GM19452 (cell line): ENCODE data around the gene PRAC2.
"Not testable (repeated sequence)": the region's sequence is repeated elsewhere in the genome, so short reads cannot be mapped to it uniquely, and the experiment has no call there.

Experiments
- ATAC-seq: cut with Tn5 transposase; IDR thresholded peaks from one replicate; pipeline ENCODE4 v1.9.1; 2021; ENCODE audit not compliant: unreplicated experiment

PRAC2 gene

DNA sequence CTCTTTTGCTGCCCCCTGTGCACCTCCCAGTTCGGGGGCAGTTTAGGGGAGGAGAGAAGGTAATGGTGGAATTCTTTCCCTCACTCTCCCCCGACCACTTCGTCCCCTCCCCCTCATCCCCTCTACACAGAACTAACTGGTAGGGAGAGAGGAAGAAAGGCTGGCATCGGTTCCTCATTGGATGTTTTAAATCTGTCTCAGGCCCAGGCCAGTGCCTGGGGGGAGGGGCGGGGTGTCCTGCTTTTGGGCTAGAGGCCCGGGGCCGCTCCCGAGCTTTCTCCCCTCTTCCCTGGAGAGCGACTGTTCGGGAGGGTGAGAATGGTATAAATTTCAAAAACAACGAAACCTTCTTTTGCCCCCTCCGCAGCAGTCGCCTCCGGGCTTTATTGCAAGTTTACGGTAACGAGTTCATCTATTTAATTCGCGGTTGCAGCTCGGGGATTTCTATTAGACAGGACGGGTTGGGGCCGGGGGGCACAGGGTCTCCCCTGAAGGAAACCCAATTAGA lies at the start of gene PRAC2:
Gene PRAC2, plus strand, starts transcription at position 271 of the 508 bp plus-strand sequence. CDS start 1,226 bp downstream, outside the sequence.
- no peak for ATAC-seq

DNA sequence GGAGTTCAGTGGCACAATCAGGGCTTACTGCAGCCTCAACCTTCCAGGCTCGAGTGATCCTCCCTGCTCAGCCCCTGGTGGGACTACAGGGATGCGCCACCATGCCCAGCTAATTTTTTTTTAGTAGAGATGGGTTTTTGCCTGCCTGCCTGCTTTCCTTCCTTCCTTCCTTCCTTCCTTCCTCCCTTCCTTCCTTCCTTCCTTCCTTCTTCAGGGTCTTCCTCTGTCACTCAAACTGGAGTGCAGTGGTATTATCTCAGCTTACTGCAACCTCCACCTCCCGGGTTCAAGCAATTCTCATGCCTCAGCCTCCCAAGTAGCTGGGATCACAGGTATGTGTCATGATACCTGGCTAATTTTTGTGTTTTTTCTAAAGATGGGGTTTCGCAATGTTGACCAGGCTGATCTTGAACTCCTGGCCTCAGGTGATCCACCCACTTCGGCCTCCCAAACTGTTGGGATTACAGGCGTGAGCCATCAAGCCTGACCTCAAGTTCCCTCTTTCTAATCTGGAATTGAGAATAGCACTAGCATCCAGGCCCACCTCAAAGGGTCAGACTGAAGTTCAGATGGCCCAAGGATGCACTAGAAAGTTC lies 45.9 kb upstream of the PRAC2 start:
- no peak for ATAC-seq

DNA sequence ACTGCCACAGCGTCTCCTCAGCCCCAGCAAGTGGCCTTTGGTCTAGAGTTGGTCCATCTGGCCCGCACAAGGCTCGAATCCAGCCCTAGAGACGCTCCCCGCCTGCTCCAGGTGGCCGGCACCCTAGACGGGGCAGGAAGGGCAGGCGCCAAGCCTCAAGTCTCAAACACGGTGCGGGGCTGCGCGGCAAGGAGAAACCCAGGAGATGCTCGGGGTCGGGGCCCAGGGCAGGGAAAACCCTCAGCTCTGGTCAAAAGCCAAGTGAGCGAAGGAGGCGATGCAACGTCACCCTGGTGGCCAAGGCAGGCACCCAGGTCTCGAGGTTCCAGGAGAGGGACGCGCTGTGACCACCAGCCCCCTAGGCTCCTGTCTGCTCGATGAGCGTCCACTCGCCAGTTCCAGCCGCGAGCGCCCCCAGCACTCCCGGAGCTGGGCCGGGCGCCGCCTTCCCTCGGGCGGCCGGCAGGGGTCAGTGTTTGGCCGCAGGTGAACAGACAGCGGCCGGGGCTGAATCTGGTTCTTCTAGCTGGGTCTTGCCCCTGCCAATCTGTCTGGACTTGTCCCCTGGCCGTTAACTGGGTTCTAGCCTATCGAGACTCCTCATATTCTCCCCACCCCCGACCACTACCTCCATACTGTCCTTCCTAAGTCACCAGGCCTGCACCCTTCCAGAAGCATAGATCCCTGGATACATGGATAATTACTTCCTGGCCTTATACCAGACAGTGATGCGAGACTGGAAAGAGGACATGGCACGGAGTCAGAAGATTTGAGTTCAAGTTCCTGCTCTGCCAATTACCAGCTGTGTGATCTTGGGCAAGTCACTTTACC lies 44.6 kb upstream of the PRAC2 start:
- peak; percentile 60 for ATAC-seq

DNA sequence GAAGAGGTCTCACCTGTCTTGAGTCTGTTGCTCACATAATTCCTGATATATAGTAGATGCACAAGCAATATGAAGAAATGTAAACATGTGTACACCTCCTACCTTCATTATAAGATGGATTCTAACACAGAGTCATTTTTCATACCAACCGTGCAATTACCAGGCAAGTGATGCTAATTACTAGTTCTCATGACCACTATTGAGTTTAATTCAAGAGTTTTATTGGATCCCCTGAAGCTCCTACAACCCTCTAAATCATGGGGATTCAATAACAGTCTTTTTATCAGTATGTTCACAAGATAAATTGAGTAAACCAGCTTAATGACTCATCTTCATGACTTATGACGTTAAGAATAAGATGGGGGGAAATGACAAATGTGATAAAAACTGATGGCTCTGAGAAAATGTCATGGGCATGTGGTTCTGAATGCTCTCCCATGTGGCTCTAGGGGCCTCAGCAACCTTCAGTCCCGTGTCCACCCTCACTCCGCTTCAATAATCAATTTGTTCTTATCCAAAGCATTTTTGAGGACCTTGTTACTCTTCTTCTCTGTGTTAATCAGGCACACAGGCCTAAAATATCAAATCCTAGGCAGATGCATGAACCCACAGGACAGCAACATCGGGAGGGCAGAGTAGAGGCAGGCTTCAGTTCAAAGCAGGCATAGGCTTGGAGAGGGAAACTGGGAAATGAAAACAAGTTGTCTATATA lies 43.4 kb upstream of the PRAC2 start:
- no peak for ATAC-seq

DNA sequence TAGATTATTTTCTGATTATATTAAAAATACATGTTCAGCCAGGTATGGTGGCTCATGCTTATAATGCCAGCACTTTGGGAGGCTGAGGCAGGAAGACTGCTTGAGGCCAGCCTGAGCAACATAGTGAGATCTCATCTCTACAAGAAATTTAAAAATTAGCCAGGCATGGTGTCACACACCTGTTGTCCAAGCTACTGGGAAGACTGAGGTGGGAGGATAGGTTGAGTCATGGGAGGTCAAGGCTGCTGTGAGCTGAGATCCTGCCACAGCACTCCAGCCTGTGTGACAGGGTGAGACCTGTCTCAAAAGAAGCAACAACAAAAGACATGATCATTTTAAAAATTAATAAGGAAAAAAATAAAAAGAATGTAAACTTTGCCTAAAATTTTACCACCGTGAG lies 41.4 kb upstream of the PRAC2 start:
- ATAC-seq: no peak

DNA sequence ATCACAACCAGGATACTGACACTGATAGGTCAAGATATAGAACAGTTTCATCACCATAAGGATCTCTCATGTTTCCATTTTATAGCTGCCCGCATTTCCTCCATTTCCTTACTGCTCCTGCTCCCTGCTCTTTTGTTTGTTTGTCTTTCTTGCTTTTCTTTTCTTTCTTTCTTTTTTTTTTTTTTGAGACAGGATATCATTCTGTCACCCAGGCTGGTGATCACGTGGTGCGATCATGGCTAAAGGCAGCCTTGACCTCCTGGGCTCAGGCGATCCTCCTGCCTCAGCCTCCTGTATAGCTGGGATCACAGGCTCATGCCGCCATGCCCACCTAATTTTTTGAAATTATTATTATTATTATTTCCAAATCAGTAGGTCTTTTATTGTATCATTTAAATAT lies 32.3 kb upstream of the PRAC2 start:
- no peak for ATAC-seq

DNA sequence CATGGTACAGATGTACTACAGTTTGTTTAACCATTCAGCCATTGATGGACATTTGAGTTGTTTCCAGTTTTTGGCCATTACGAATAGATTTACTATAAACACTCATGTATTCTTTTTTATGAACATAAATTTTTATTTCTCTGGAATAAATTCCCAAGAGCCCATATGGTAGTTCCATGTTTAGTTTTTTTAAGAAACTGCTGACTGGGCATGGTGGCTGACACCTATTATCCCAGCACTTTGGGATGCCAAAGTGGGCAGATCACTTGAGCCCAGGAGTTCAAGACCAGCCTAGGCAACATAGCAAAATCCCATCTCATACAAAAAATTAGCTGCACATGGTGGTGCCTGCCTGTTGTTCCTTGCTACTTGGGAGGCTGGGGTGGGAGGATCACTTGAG lies 30.9 kb upstream of the PRAC2 start:
- no peak for ATAC-seq

DNA sequence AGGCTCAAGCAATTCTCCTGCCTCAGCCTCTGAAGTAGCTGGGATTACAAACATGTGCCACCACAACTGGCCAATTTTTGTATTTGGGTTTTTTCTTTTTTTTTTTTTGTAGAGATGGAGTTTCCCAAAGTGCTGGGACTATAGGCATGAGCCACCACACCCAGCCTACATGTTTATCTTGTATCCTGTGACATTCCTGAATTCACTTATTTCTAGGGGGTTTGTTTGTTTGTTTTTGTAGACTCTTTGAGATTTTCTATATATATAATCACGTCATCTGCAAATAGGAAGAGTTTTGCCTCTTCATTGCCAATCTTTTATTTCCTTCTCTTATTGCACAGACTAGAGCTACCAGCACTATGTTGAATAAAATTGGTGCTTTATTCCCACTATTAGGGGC lies 29.8 kb upstream of the PRAC2 start:
- ATAC-seq: no peak

DNA sequence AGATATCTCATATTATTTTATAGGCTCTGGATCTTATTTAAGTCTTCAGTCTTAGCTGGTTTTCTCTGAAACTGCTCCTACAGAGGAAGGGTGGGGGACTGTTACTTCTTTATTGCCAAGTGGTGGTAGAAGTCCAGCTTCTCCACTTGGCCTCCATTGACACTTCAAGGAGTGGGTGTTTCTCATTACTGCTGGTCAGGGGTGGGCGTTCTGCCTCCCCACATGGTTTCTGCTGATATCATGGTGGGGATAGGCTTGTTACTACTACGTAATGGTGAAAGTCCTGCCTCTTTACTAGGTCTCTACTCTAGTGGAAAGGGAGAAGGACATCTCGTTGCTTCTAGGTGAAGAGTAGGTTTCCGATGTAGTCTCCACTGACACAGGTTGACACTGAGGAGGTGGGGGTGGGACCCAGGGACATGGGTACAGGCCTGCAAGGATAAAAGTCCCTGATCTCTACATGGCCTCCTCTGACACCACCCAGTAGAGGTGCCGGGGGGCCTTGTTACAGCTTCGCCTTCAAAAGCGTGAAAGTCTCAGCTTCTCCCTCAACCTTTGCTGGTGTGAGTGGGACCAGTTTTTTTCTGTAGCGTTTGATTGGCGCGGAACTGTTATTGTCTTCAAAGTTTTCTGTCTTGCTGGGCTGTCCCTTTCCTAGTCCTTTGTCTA lies 21.0 kb upstream of the PRAC2 start:
- no peak for ATAC-seq

DNA sequence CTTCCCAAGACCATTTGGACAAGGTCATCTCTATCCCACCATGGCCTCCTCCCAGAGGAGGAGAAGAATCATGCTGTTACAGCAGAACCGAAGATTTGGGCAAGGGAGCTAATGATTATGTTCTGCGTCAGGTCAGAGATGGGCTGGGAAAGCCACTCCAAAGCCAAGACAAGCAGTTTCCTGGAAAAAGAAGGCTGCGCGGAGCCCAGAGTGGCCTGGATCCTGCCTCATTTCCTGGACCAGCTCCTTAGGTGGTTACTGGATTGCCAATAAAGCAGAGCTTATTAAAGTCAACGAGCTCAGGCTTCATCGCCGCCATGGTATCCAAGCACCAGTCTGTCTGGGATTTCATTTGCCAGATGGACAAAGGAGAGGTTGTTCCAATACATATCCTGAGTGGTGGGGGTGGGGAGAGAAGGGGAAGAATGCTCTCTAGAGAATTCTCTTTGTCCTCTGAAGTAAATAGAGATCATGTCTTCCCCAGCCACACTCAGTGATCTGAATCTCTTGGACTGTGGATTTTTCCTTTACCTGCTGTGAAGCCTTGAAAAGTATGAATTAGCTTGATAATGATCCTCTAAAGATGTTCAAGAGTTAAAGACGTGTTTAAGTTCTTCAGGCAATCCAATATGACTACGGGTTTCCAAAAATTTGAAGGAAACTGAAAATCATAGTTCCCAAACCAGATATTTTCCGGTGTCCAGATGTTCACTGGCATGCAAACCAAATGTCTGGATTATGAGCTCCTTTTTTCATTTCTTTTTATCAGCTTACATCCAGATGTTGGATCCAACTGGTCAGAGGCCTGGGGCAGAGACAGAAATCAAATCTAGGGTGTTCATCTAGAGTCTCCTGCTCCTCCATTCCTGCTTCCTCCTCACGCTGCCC lies 18.4 kb upstream of the PRAC2 start:
- no peak for ATAC-seq

DNA sequence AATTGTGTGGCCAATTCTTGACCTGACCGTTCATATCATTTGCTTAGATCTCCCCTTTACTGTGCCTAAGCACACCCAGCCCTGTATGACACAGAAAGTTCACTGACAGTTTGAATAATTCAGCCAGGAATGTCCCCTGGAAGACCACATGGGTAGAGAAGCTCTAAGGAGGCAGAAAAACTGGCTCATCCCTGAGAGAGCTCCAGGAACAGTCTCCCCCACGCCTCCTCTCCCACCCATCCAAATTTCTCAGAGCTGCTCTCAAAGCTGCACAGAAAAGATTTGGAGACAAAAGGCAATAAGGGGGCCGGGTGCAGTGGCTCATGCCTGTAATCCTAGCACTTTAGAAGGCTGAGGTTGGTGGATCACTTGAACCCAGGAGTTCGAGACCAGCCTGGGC lies 11.9 kb upstream of the PRAC2 start:
- no peak for ATAC-seq

DNA sequence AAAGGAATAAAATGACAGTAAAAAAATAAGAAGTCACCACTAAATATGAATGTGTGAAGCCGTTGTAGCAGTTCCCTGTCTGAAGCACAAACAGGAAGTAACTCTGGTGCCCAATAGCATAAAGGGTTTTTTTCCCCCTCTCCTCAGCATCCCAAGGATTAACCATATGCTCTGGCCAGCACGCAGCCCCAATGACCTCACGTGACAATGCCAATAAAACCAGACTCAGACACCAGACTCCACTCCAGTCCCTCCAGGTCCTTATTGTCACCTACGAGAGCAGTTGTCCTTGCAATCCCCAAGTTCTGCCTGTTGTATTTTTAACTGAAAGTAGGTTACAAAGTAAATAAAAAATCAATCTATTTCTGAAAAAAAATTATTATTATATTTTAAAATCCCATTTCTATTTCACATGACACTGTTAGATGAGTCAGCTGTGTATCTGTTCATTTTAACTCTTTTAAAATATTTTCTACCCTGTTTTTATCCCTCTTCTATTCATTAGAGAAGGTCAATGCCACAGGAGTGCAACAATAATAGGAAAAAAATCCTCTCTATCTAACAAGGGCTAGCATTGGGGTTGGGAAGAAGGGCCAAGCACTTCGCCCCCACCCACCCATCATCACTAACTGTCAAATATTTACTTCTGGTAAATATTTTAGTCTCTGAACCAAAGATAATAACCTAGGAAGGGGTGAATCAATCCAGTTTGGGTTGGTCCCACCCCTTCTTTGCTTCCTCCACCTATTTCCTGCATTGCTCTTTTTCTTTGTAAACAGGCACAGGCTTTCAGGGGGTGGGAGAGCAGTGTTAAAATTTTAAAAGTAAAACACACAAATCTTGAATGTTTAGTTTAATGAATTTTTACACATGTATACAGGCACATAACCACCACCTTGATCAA lies 7.2 kb upstream of the PRAC2 start:
- no peak for ATAC-seq

DNA sequence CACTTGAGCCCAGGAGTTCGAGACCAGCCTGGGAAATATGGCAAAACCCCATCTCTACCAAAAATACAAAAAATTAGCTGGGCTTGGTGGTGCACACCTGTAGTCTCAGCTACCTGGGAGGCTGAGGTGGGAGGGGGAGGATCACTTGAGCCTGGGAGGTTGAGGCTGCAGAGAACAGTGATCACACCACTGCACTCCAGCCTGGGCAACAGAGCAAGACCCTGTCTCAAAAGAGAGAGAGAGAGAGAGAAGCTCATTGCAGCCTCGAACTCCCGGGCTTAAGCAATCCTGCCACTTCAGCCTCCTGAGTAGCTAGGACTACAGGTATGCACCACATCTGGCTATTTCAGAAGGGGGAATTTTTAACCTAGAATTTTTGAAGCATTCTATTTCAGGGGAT lies 6.4 kb upstream of the PRAC2 start:
- ATAC-seq: not testable (repeated sequence)

DNA sequence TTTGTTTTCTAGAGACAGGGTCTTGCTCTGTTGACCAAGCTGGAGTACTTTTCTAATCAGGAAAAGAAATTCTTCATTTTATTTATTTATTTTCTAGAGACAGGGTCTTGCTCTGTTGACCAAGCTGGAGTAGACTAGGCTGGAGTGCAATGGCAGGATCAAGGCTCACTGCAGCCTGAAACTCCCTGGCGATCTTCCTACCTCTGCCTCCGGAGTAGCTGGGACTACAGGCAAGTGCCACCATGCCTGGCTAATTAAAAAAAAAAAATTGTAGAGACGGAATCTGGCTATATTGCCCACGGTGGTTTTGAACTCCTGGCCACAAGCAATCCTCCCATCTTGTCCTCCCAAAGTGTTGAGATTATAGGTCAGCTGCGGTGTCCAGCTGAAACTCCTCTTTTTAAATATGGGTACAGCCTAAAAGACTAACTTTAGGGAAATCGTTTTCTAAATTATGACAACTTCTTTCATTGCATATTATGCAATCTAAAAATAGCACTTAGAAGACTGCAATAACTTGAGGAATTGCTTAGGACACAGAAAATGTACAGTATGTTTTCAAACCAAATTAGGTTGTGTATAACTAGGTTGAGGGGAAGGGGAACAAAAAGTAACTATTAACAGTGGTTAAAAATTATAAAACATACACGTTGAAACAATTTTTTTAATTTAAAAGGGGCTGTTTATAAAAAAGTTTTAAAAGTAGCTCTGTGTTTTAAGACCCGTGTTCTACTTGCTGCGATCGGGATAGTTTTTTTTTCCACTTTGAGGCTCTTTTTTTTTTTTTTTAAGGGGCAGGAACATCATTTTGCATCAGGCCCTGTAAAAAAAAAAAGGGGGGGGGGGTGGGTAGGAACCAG lies 5.4 kb upstream of the PRAC2 start:
- no peak for ATAC-seq

DNA sequence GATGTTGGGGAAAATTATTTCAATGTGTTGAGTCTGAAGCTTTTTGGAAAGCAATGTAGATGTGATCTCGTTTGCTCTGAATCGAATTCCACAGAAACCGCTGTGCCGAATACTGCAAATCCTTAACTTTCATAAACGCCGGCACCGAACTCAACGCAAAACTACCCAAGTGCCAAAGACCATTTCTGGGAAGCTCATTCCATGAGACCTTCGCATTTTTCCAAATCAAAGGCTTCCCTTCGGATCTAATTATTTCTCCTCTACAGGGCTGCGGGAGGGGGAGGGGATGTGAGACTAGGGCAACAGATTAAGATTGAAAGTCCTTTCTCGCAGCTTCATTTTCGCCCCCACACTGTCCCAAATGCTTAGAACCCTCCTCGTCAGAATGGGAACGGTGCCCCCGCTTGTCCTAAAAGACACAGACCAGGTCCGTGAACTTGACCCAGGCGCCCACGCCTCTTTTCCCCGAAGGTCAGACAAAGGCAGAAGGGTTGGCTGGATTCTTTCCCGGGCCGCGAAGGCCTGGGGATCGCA lies 4.7 kb upstream of the PRAC2 start:
- no peak for ATAC-seq

DNA sequence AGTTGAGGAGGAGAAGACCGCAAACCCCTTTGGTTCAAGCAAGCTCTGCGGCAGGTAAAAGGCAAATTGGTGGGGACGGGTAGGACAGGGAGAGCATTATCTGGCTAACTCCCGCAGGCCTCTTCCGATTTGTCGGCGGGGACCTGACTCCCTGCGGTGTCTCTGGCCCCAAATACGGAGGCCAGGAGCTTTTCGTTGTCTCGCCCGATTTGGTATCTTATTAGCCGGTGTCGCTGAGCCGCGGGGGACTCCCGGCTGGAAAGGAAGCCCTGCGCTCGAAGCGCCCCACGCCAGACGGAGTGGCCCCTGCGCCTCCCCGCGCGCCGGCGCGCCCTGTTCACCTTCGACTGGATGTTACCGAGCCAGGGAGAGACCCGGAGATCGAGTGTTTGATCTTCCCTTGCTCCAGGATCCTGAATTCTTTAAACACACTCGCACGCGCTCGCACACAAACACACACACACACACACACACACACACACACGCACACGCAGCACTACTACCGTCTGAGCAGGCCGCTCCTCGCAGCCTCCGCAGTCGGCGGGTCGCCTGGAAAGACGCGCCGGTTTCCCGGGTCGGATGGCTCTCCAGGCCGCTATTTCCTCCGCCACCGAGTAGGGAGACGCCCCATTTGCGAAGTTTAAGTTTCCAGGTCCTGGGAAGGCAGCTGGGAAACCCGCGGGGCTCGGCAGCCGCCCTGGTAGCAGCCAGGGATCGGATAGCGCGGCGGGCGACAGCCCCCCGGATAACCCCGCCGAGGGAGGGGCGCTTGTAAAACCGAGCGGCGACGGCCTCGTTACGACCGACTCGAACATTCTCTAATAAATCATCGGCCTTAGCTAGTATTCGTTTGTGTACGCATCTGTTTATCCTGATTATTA lies 4.0 kb upstream of the PRAC2 start:
- no peak for ATAC-seq

DNA sequence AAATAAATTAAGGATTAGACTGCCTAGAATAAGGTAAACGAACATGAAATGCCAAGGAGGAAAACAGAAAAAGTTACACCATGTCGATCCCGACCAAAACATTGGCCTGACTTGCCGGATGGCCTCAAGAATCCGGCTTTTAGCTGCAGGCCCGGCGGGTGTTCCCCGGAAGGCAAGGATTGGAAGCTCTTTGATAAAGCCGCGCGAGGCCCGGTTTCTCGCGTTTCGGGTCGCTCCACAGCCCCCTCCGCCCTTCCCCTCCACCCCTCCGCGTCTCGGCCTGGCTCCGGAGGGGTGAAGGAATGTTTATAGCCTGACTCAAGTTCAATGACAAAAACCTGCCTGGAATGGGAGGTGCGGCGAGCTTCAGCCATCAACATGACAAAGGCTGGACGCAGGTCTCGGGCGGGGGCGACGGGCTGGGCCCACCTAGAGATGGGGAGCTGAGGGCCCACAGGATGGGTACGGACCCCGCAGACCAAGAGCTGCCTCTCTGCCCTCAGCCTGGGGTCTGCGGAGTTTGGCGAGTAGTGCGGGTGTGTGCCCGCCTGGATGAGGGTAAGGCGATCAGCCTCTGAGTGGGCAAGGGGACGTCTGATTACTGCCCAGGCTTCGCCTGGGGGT lies 3.2 kb upstream of the PRAC2 start:
- ATAC-seq: no peak
